ENCODE measurements around the gene ANKS6. TPM values are rescaled to one million over a fixed set of nuclear protein-coding genes. Genes with fewer than 3 reads are reported as not detected.
A peak's percentile ranks its signal among the peaks of the same experiment; 100 is the strongest.

Gene ANKS6
- total RNA-seq, 4 donors from 2014 or later = 11.0 to 21.7 (median 15.3) TPM

GRCh38 chr9:98793031-98793430 lies 3.3 kb downstream of the ANKS6 start:
- Histone ChIP-seq H3K4me1 (peaks cover 12 to 48% (median 24%) of the 10 kb centered on the region in 3 donors), H3K27me3 (no peaks in the 10 kb centered on the region), H3K36me3 (peaks cover 0 to 22% (median 0%) of the 10 kb centered on the region in 3 donors), H3K4me3 (no peak overlapping the region), H3K9me3 (no peaks in the 10 kb centered on the region), H3K27ac (no peak overlapping the region)
- TF ChIP-seq CTCF (IDR thresholded peaks at IDR 0.05) (no peak), POLR2A (IDR thresholded peaks at IDR 0.05) (no peak)
- intact Hi-C loops (cut with DNase I) = loop anchor here (10.0 kb wide), 1 partner anchor 478 kb away; no protein-coding TSS in a partner anchor
- no peak for DNase-seq
- 69 to 88% methylated on average over 2 of the region's 2 CpGs for WGBS, 2 donors

- H3K9me3 ChIP-seq = no peaks in the 10 kb centered on the region
- peaks cover 0 to 22% (median 0%) of the 10 kb centered on the region in 3 donors for H3K36me3 ChIP-seq
- no peak for DNase-seq
- no peak for TF ChIP-seq POLR2A (IDR thresholded peaks at IDR 0.05)
- no peak for TF ChIP-seq CTCF (IDR thresholded peaks at IDR 0.05)
- no peak overlapping the region for H3K4me3 ChIP-seq
- 81 to 83% methylated on average over 14 to 16 of the region's 18 CpGs for WGBS, 2 donors
- intact Hi-C loops (cut with DNase I) = loop anchor here (10.0 kb wide), 1 partner anchor 477 kb away; no protein-coding TSS in a partner anchor
- H3K4me1 ChIP-seq = peaks cover 12 to 51% (median 22%) of the 10 kb centered on the region in 3 donors
- H3K27ac ChIP-seq = peak overlapping the region in 2 of 4 donors; percentile 45 to 71
- no peaks in the 10 kb centered on the region for H3K27me3 ChIP-seq
Measured at GRCh38 chr9:98791608-98792490, 4.5 kb downstream of the ANKS6 start.

GRCh38 chr9:98790842-98791607 lies 5.3 kb downstream of the ANKS6 start:
- no peak overlapping the region for H3K4me3 ChIP-seq
- WGBS, 2 donors = 31 to 33% methylated on average over 8 of the region's 10 CpGs
- H3K4me1 ChIP-seq = peaks cover 12 to 50% (median 19%) of the 10 kb centered on the region in 3 donors
- DNase-seq = peak; percentile 18
- intact Hi-C loops (cut with DNase I) = loop anchor here (10.0 kb wide), 1 partner anchor 476 kb away; no protein-coding TSS in a partner anchor
- H3K9me3 ChIP-seq = no peaks in the 10 kb centered on the region
- H3K27ac ChIP-seq = peak overlapping the region in 3 of 4 donors; percentile 15 to 71 (median 45)
- peaks cover 0 to 22% (median 0%) of the 10 kb centered on the region in 3 donors for H3K36me3 ChIP-seq
- H3K27me3 ChIP-seq = no peaks in the 10 kb centered on the region
- TF ChIP-seq CTCF (IDR thresholded peaks at IDR 0.05) (peak; percentile 92 to 100 (median 100)), POLR2A (IDR thresholded peaks at IDR 0.05) (no peak)

- intact Hi-C loops (cut with DNase I) = loop anchor here (10.0 kb wide), 1 partner anchor 475 kb away; no protein-coding TSS in a partner anchor
- peaks cover 0 to 23% (median 0%) of the 10 kb centered on the region in 3 donors for H3K36me3 ChIP-seq
Measured at GRCh38 chr9:98790134-98790841, 6.1 kb downstream of the ANKS6 start.

More at GRCh38 chr9:98790134-98790841, 6.1 kb downstream of the ANKS6 start:
- WGBS, 2 donors = 80% methylated on average over 2 of the region's 25 CpGs; no CpG with 5 or more reads in 1 of the 2 donors
- H3K27me3 ChIP-seq = no peaks in the 10 kb centered on the region
- TF ChIP-seq CTCF (IDR thresholded peaks at IDR 0.05) = no peak
- no peak for TF ChIP-seq POLR2A (IDR thresholded peaks at IDR 0.05)
- no peaks in the 10 kb centered on the region for H3K9me3 ChIP-seq
- DNase-seq = no peak
- H3K4me1 ChIP-seq = peaks cover 10 to 43% (median 15%) of the 10 kb centered on the region in 3 donors
- H3K27ac ChIP-seq = peak overlapping the region in 3 of 4 donors; percentile 15 to 71 (median 45)
- H3K4me3 ChIP-seq = no peak overlapping the region

Measured in esophagus squamous epithelium (tissue), 5 donors.